Erythroblast (primary cell): ENCODE data around the gene ZFYVE28.

Experiments used
- GATA1 ChIP-seq: IDR thresholded peaks from 2 replicates; pipeline ENCODE4 v1.6.1; 2011; ENCODE audit warnings: low read depth, mild to moderate bottlenecking, control low read depth, low read length, moderate library complexity
- POLR2A ChIP-seq: IDR thresholded peaks from 2 replicates; pipeline ENCODE4 v1.6.1; 2011; ENCODE audit warnings: mild to moderate bottlenecking, low read length

- TF ChIP-seq POLR2A (no peak), GATA1 (no peak)
Measured at GRCh38 chr4:2418650-2419571, 466 bp upstream of the ZFYVE28 start, which contains the start of gene CFAP99.
